Middle frontal gyrus (tissue), 1 donor: ENCODE results near the gene MYH9.

Source experiments
- DNase-seq: peaks from one replicate; pipeline ENCODE4 v3.0.0-alpha.2; 2015; ENCODE audit warnings: low spot score; ENCODE audit errors: extremely low spot score

Gene MYH9

DNA sequence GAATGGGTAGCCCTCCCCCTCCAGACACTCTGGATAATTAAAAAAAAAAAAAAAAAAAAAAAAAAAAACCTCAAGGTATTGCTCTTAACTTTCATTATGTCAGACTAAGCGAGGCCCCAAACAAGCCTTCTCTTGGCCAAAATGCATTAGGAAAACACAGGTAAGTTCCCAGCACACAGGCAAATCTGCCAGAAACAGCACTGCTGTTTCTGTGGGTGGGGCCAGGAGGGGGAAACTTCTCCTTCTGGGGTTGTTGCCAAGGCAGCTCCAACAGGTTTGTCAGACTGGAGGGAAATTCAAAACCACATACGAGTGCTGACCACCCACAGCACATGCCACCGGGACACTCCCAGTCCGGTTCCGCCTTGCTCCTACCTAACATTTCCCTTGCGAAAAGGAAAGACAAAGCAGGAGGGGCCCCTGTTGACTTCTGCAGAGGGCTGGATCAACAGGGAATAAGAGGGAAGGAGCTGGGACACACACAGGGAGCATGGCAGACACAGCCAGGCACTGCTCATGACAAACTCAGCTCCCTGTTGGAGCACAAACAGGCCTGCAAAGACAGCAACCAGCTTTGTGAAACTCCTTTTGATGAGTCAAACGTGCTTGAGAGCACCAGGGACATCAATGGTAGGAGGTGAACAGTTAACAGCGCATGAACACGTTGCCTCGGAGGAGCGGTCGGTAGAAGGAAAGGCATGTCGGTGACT, 55.0 kb downstream of the MYH9 start:
- no peak for DNase-seq

DNA sequence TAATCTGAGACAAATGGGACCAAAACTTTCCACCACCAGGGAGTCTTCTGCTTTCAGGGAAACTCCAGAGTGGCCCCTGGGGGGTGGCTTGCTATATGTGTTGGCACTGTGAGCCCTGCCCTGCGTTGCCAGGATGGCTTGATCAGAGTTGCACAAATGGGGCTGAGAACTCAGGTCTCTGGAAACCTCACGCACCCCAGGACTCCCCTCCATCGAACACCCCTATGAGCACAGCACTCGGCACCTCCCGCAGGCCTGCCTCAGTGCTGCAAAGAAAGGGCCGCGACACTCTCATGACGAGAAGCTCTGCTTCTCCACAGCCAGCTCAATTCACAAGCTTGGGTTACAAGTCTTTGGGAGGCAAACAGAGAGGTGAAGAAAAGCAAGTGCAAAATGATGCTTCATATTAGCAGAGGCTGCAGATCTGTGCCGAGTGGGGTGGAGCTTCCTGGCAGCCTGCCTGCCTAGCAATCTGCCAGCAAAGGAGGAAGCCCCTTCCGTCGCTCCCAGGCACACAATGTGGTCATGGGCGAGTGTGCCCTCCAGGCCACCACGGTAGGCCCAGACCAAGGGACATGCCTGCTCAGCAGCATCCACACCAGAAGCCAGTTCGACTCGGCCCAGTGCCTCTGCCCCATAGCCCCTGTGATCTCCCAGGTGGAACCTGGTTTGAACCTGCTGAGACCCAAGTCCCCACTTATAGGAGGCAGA, 55.7 kb downstream of the MYH9 start:
- no peak for DNase-seq

DNA sequence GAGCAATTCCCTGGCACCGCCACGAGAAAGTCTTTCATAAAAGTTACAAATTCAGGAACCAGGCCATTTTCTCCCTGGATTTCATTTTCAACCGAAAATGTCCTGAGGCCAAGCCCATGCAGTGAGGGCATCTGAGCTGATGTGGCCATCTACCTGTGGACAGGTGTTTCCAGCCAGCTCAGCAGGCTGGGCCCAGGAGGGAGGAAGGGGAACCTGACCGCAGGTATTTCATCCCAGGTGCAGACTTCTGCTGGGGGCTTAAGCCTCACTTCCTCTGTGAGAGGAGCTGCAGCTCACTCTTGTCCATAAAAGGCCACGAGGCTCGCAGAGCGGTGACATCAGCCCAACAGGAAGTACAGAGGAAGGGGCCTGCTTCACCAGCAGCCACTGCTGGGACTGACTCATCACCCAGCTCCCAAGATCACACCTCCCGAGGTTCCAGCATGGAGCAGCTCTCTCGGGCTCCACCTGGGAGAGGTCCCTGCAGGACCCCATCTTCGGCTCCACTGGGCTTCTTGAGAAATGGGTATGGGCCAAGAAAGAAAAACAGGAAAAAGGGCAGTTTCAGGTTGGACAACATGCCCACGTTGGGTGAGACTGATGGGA, 56.4 kb downstream of the MYH9 start:
- DNase-seq = no peak

DNA sequence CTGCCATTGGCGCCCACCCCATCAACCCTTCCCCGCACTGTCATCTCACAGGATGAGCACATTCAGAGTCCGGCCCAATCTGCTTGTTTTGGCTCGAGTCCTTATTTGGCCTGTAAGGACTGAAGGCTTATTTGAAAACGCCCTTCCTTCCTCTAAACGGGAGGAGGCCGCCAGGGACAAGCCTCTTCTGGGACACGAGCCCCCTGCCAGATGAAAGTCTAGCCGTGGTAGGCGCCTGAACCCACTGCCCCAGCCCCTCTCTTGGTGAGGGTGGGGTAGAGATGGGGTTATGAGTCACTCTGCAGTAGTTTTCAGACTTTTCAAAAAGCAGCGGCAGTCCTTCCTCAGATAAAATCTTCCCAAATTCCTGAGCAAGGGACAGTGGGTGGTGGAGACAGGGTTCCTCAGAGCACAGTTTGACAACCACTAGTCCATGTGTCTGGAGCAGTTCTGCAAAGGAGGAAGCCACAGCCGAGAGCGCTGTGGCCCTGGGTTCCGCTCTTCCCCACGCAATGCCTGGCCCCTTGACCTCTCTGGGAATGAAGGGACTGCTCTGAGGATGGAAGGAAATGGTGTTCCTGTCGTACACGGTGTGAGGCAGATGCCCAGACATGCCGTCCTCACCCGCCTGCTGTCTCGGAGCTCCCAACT, 57.0 kb downstream of the MYH9 start:
- no peak for DNase-seq

DNA sequence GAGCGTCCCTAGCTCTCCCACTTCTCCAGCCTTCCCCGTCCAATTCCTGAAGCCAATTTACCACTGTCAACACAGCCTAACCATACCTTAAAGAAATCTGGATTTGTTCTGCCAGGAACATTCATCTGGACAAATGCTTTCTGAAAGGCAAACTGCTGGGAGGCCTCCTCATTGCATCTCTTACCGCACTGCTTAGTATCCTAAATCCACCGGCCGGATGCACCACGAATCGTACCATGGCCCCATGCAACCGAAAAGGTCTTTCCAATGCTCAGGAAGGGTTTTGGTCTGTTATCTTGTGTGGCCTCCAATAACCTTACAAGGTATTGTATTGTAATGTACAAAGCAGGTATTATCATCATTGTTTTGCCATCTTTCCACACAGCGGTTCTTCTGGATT, 57.6 kb downstream of the MYH9 start:
- no peak for DNase-seq

DNA sequence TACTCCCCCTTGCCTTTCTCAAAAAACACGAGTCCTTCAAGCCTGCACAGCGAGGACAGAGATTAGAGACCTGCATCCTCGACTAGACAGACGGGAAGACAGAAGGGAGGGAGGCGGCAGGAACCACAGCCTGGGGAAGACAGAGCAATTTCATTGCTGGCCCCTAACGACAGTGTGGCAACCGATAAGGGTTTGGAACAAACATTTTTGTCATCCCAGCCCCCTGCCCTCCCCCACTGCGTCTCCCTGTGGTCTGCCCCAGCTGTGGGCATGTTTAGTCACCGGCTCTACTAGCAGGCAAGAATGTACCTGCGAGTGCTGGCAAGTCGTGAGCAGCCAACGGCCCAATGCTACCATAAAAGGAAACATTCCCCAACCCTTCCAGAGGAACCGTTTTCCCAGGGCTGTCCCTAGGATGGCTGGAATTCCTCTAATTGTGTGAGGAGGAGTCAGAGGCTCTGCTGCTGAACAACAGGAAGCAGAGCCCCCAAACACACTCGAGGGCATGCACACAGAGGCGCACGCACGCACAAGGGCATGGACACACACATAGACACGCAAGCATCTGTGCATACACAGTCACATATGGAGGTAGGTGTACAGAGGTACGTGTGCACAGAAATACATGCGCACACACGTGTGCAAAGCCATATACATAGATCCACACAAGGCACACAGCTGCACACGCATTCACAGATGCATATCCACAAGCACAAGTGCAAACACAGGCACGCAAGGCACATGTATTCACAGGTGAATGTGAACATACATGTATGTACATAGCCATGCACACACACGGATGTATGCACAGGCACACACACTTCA, 58.3 kb downstream of the MYH9 start:
- DNase-seq = no peak

DNA sequence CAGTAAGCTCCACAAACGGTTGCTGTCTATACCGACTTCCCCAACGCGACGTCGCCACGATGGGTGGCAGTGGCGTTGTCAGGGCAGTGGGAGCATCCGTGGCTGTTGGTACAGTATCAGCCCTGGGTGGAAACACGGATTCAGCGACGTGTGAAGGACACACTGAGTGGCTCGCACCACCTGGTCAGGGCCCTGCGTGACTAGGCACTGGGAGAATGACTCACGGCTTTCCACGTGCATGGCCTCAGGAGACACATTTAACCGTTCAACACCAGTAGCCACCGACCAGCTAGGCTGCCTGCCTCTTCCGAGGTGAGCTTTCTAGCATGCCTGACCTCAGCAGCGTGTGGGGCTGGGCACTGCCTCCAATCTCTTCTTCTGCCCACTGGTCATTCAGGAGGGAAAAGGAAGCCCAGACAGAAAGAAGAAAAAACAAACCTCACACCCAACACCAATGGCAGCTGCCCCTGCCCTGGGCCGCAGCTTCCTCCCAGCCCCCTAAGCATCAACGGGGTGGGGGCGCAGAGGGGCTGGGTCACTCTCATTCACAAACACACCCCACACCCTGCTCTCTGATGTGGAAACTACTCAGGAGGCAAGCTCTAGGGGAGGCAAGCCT, 59.0 kb downstream of the MYH9 start:
- DNase-seq = no peak

DNA sequence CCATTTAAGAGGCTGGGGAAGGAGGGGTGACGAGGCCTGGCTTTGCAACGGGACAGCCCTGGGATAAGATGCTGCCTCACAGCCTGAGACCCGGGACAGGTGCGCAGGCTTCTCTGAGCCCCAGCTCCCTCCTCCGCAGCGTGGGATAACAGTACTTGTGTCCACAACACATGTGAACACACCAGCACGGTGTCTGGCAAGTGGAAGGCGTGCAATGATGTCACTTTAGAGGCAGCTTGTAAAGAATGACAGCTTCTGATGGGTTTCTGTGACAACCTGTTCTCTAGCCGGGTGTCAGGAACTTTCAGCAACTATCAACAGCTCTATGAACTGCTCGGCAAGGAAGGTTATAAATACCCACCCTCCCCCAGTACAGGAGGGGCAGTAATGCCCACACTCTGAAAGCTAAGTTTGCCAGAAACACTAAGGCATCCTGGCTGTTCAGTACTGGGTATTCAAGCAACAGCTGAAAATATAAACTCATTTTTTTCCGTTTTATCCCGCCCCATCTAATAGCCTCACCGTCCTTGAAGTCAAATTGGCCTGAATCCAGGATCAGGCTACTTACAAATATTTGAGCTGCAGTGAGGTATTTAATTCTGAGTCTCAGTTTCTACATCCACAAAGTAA, 59.7 kb downstream of the MYH9 start:
- DNase-seq = no peak

DNA sequence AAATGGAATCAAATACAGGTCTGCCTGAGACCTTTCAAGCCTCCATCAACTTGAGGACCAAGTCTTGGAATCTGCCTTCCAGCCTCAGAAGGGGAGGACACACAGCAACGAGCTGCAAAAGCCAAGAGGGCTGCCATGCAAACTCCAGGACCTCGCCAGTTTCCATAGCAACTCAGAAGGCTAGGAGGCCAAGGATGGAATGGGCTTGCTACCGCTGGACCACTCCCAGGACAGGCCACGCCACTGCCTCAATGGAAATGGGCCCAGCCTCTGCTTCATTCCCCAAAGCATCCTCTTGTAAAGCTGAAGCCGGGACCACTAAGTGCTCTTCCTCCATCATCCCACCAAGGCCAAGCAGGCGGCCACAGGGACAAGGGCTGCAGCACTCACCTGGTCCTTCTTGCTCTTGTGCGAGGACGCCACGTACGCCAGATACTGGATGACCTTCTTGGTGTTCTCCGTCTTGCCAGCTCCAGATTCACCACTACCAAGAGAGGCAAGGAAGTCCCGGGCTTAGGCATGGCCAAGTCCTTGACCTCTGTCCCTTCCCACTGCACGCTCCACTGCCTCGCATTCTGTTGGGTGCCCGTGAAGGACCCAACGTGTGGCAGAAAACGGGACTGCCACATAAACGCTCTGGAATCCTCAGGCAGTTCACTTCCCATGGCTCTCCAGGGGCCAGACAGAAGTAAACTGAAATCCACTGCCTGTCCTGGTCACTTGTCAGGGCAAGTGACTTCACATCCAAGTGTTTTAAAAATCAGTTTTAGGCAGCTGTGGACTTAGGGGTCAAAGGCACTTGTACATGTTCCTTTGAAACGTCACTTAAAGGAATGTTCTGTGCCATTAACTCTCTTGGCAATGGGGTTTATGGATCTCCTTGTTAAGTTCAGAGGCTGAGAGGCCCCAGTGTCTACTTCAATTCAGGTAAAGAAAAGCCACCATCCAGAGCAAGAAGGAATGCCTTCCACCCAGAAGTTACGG, 61.3 kb downstream of the MYH9 start:
- no peak for DNase-seq

DNA sequence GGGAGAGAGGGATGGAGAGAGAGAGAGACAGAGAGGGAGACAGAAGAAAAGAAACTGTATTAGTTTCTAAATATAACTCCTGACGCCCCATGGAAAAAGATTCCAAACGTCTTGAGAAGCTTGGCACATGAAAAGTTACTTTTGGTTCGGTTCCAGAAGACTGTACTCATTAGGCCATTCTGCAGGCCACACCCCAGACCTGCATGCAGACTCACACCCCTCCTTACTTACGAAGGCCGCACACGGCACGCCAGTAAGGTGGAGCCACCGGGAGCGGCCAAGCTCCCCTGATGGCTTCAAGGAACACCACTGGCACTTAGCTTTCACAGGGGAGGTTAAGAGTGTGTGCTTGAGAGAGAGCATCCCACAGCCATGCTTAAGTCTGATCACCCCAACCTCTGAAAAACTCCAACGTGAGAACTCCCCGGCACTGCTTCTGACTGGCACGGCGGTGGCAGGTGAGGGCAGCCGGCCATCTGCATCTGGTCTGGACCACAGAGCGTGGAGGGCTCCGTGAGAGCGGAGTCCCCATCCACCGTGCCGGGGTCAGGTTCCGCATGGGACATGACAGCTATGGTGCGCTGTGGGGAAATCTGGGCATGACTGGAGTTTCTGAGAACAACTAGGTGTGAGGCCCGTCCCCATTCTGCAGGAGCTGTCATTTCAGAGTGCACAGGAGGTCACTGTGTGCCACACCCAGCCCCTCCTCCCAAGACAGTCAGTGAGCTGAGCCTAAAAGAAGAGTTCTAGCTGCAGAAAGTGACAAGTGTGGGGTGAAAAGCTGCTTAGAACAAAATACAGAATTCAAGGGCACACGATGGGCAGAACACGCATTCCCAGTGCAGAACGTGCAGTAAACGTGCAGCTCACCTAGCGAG, 62.4 kb downstream of the MYH9 start:
- no peak for DNase-seq

DNA sequence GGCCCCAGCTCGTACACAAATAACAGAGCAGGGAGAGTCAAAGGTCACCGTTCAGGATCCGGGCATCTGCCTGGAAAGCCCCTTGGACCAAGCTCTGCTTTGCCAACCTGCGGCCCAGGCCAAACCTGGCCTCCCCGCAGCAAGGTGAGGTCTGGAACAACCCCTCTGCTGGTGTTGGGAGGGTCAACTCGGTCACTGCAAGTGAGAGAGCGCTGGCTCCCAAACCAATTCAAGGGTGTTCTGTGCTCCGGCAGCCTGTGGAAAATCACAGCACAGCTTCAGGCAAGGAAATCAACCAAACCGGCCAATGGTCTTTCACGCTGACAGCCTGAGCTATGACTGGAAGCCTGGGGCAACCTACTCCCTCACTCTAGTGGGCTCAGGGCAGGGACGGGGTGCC, 63.4 kb downstream of the MYH9 start:
- no peak for DNase-seq

DNA sequence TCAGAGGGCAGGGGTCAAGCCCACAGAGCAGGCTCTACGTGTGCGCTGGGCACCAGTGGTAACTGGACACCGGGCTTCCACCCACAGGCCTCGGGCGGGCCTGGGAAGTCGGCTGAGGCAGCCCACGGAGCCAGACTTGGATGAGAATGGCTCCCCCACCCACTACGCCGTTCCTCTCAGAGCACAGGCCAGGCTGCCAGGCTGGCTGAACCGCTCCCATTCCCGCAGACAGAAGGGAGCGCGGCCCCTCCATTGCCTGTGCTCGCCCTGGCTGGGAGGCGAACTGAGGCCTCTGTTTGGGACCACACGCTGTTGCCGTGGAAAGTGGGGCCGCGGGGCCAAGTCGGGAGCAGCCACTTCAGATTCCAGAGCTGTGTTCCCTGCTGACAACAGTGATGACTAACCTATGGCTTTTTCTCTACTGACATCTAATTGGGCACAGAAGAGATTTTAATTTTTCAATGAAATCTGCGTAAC, 63.9 kb downstream of the MYH9 start:
- DNase-seq = no peak

DNA sequence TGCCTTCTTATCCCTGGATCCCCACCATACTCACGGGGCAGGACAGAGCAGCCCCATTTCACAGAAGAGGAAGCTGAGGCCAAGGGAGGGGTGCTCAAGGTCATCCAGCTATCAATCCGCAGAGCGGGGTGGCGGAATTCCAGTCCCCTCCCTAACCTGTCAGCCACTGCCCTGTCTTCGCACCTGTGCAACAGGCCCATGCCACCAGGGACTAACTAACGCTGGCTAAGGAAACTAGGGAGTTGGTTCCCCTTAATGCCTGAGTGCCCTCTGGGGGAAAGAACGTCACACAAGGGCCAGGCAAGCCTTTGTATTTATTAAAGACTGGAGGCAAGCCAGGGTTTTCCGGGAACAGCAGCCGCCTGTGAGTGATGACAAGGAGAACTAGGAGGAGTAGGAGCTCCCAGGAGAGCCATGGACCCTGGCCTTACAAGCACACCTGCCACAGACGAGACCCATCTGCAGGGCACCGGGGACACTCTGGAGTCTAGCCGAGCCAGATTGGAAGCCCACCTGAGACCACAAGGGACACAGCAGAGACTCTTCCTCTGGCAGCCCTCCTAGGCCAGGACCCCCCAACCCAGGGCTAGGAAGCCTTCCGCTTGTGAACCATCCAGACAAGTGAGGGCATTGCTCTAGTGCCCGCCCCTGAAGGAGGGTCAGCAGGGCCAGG, 64.4 kb downstream of the MYH9 start:
- no peak for DNase-seq

DNA sequence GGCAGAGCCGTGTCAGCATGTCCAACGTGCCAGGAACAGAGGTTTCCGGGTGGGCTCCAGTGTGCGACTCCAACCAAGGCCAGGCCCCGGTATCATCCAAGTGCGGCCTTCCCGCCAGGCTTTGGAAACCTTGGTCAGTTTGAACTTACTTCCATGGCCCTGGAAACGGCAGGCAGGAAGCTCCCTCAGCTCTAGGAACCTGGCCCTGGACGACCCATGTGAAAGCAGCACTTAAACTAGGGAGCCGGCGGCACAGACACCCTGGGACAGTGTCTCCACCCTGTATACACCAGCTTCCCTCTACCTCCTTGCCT, 65.2 kb downstream of the MYH9 start:
- DNase-seq = no peak

DNA sequence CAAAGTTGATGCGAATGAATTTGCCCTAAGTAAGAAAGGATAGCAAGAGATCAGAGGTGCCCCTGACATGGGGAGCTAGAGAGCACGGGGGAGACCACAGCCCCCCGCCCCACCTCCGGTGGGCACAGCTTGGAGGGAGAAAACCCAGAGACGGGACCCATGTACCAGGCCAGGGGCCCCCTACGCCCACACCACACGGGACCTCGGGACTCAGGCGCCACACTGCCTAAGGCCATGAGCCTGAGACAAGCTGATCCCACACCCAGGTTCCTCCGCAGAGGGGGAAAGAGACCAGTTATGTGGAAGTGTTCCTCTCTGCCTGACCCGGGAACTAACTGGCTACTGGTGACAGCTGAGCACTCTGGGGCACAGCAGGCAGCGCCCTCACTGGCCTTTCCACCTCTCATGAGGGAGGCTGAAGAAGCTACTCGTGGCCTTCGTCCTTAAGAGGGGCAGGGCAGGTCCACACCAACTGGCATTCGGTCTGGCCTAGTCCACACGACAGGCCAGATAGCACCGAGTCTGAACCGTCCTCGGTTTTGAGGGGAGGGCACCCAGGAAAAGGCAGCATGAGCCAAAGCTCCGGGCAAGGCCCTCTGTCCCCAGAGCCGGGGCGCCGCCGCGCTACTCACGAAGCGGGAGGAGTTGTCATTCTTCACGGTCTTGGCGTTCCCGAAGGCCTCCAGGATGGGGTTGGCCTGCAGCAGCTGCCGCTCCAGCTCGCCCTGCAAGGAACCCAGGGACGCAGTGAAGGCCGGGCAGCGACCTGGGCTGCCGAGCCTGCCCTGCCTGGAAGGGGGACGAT, 65.8 kb downstream of the MYH9 start:
- DNase-seq = no peak

DNA sequence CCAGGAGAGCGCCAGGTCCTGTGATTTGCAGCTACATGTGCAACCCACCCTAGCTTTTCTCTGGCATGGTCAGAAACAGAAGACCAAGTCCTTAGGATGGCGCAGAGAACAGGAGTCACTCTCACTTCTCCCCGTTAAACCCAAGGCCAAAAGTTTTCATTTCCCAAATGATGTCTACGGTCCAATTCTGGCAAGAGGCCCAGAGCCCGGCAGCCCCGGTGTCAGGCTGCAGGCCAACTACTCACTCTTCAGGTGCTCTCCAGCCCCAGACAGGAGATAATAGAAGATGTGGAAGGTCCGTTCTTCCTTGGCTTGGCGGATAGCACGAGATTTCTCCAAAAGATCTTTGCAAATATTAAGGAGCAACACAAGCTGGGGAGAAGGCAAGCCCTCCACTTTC, 67.2 kb downstream of the MYH9 start:
- DNase-seq = no peak
